NT2/D1 (cell line): ENCODE measurements around the gene AADACL4.

ENCODE experiments used
- YY1 ChIP-seq: IDR thresholded peaks from 2 replicates; pipeline ENCODE4 v1.6.1; 2011; ENCODE audit not compliant: insufficient read length, insufficient read depth
- ZNF274 ChIP-seq: IDR thresholded peaks from 2 replicates; pipeline ENCODE4 v1.6.1; 2011; ENCODE audit warnings: mild to moderate bottlenecking, low read depth, low read length

GRCh38 chr1:12644237-12644636 is 352 bp downstream of the AADACL4 start:
- no peak for TF ChIP-seq YY1
- TF ChIP-seq ZNF274: no peak
